CD4-positive, alpha-beta T cell treated with Interleukin-10 for 1 hour (primary cell): ENCODE measurements around the gene PLBD1.

ENCODE experiments used
- DNase-seq: peaks from one replicate; pipeline ENCODE4 v3.0.0-alpha.2; 2020

PLBD1 gene

DNA sequence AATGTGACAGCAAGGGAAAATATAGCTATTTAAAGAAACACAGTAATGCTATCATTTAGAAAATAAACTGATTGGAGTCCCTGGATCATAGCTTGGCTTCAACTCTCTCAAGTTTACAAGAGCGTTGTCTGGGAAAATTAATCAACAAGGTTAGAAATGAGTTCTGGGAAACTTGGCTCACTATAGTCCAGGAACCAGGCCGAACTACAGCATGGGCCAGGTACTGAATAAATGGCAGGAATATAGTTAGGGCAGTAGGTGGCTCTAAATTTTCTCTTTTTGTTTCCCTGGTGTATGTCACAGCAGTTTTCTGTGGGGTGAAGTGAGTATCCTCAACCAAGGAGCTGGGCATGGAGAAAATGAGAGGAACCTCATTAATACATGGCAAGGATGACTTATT, 72.4 kb downstream of the PLBD1 start:
- no peak for DNase-seq

DNA sequence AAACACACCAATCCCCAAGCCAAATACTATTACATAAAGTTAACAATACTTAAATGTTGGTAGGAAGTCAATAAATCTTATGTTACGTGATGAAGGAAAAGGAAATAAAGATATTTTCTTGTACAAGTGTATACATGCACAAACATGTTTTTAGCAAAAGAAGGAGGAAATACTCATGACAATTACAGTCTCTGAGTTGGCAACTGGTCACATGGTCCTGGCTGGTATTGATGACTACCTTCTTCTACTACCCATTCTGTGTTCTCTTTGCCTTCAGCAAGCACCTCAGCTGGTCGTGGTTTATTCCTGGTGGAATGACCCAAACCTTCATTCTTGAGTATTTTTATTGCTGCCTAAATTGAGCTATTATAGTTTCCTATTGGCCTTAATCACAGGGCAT, 84.8 kb downstream of the PLBD1 start:
- no peak for DNase-seq

DNA sequence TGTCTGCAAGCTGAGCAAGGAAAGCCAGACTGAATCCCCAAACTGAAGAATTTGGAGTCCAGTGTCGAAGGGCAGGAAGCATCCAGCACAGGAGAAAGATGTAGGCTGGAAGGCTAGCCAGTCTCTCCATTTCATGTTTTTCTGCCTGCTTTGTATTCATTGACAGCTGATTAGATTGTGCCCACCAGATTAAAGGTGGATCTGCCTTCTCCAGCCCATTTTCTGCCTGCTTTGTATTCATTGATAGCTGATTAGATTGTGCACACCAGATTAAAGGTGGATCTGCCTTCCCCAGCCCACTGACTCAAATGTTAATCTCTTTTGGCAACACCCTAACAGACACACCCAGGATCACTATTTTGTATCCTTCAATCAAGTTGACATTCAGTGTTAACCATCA, 85.3 kb downstream of the PLBD1 start:
- no peak for DNase-seq

DNA sequence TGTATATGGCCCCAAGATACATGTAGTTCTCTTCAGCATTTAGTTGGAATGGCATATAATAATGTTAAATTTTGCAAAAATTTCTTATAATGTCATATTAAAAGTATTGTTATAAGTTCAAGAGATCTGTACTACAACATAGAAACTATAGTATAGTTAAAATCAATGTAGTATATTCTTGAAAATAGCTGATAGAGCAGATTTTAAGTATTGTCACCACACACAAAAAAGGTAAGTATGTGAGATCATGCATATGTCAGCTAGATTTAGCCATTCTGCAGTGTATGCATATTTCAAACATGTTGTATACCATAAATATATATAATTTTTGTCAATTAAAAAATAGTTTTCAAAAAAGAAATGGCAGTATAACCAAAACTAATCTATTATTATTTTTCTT, 86.5 kb downstream of the PLBD1 start:
- DNase-seq, result no peak

DNA sequence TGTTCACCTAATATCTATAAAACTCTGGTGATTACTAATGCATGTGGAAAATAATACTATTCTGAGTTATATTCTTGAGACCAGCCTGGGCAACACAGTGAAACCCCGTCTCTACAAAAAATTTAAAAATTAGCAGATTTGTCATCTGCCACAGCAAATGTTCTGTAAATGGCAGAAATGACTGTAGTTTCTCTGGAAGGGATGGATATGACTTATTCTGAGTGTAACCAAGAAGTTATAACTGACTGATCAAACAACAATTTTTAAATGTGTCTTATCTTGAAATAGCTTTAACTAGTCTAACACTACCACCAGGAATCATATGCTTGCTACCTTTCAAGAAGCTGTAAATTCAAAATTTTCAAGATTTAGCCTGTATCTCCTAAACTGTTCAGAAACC, 88.7 kb downstream of the PLBD1 start:
- DNase-seq, result no peak

DNA sequence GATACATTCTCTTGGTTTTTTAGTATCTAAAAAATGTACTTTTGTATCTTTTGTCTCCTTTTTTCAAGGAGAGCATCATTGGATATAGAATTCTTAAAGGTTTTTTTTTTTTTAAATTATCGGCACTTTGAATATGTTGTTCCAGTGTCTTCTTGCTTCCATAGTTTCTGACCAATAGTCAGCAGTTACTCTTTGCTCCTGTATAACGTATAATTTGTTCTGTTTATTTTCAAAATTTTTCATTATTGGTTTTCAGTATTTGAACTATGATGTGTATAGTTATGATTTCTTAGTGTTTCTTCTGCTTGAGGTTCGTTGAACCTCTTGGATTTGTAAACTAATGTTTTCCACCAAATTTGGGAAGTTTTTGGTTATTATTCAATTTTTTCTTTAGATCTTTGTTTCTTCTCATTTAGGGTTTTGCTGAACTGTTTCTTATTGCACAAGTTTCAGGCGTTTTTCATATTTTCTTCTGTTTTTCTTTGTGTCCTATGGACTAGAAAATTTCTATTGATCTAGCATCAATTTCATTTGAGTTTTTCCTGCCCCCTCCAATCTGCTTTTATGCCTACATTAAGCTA, 93.9 kb downstream of the PLBD1 start:
- no peak for DNase-seq

DNA sequence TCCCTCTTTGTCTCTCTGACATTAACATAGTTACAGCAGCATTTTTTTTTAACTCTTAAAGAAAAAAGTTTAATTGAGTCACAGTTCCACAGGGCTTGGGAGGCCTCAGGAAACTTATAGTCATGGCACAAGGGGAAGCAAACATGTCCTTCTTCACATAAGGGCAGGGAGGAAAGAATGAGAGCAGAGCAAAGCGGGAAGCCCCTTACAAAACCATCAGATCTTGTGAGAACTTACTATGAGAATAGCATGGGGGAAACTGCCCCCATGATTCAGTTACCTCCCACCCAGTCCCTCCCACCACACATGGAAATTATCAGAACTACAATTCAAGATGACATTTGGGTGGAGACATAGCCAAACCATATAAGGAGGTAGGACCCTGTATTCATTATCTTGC, 96.2 kb downstream of the PLBD1 start:
- no peak for DNase-seq

DNA sequence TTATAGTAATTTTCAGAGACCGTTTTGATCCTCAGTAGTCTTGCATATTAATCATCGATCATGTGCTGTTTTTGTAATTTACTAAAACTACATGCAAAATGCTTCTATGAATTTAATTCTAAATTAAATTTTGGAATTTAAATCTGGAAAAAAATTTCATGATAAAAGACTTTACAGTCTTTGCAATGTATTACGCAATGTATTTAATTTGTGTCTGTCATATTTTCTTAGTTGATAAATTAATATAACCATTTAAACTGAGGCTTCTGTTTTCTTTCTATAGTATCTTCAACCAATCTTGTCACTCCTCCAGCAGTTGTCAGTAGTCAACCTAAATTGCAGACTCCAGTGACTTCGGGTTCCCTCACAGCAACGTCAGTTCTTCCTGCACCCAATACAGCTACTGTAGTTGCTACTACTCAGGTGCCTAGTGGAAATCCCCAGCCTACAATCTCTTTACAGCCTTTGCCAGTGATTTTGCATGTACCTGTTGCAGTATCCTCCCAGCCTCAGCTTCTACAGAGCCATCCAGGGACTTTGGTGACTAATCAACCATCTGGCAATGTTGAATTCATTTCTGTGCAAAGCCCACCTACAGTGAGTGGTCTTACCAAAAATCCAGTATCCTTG, 107.4 kb downstream of the PLBD1 start:
- DNase-seq, result no peak

DNA sequence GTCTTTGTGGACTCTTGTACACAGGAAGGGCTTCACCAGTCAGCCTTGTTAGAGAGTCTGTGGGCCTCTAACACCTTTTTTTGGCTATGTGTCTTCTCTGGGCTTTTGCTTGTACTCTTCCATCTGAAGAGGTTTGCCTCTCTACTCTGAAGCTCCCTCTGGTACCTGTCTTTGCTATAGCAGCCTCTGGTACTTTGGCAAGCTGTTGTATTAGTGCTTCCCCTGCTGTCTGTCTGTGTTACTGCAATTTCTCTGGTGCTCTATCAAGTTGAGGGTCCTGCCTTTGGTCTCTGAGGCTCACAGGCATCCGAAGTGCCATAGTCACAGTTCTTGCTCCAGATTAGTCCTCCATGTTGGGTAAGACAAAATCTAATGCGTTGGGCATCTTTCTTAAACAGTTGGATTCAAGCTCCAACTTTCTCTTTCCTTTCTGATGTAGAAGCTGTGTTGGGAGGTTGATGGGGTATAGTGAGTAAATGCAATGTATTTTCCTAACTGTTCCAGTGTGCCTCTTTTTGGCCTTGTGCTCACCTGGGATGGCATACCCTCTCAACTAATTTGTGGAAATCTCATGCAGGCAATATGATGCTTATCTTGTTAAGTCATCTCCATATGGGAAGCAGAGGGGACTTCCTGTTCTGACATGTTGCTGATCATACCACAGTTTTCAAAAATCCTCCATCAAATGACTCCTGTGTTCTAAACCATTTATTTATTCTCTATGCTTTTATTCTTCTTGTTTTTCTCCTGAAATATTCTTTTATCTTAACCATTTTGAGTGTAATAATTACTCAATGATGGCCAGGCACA, 113.4 kb downstream of the PLBD1 start:
- peak; percentile 60 for DNase-seq
